GM21528 (cell line): ENCODE results near the gene MCM9.

Experiments used
- ATAC-seq: cut with Tn5 transposase; IDR thresholded peaks from one replicate; pipeline ENCODE4 v1.9.1; 2021; ENCODE audit warnings: mild to moderate bottlenecking, moderate library complexity; ENCODE audit not compliant: unreplicated experiment, low FRiP score

The MCM9 gene

GRCh38 chr6:118933855-118934460 lies 1.0 kb downstream of the MCM9 start:
- peak; percentile 1 for ATAC-seq

GRCh38 chr6:118932421-118932820 lies 2.5 kb downstream of the MCM9 start:
- no peak for ATAC-seq

GRCh38 chr6:118931436-118931835 lies 3.5 kb downstream of the MCM9 start:
- no peak for ATAC-seq

DNA sequence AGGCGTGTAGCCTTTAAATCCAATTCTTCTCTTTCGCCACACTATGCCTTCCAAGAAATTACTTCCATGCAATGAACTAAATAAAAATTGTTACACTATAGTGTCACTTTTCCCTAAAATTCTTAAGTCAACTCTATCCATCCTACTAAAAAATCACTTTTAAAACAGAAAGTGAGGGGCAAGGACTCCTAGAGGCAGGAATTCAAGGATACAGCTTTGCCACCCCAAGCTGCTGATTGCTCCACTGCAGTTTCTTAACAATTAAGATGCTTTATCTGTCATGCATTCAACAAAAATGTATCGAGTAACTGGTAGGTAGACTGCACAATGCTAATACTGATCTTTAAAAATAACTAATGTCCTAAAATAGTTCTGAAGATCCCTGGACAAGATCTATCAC lies 4.3 kb downstream of the MCM9 start:
- ATAC-seq = no peak

- ATAC-seq = no peak
These were observed 11.9 kb downstream of the MCM9 start for GRCh38 chr6:118923035-118923434.

GRCh38 chr6:118921084-118921483 lies 13.9 kb downstream of the MCM9 start:
- no peak for ATAC-seq

DNA sequence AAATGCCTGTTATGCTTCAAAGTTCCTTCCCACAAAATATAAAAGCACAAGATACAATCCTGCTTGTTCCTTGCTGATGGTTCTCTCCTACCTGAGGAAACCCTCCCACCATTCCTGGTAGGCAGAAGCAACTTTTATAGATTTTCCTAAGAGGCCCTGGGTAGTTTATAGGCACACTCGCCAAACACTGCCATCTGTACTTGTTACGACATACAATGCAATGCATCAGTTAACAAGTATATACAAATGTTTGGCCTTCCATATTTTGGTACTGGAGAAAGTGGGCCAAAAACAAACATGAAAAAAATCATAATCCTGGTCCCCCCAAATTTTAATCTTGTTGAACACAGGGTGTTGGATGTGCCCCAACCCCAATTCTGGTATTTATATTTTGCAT lies 16.6 kb downstream of the MCM9 start:
- ATAC-seq = no peak

GRCh38 chr6:118917546-118918328 lies 17.2 kb downstream of the MCM9 start:
- no peak for ATAC-seq

- no peak for ATAC-seq
These were observed 20.4 kb downstream of the MCM9 start for GRCh38 chr6:118914598-118914997.

DNA sequence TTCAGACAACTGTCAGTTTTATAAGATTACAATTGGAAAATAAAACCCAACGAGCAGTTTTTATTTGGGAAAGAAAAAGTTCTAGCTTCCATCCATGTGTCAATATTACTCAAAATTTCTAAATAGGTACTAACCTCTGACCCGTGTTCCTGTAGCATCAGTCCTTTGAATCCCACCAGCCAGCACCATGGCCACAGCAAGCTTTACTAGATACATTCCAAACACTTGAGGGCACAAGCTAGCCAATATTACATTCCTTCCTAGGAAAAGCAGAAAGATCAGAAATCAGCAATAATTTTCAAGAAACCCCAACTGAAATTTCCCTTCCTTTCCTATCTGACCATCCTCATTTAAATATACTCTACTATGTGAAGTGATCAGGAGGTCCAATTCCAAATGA lies 21.8 kb downstream of the MCM9 start:
- no peak for ATAC-seq

GRCh38 chr6:118912646-118913045 lies 22.3 kb downstream of the MCM9 start:
- ATAC-seq = no peak

DNA sequence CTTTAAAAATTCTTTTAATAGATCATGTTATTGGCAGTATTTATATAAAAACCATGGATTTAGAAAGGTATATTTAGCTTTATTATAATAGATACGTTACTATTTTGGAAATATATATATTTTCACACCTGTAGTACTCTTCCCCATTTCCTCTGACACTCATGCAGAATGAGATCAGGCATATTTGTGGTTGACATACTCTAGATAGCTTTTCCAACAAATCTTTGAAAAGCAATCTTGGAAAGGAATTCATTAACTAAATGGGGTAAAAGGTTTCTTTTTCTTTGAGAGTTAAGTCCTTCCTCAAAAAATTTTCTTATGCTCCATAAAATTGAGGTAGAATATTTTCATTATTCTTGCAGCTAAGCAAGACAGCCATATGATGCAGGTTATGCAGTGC lies 26.5 kb downstream of the MCM9 start:
- no peak for ATAC-seq

DNA sequence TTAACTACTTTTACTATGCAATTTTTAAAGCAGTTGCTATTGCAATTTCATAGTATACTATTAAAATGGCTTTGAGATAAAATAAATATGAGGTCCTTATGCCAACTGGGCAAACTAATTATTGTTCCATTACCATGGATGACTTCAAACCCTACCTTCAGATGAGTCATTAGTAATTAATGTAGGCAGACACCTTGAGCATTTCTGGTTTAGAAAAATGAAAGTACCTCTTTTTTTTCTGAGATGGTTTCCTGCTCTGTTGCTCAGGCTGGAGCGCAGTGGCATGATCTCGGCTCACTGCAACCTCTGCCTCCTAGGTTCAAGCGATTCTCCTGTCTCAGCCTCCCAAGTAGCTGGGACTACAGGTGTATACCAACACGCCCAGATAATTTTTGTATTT lies 29.1 kb downstream of the MCM9 start:
- ATAC-seq = no peak

- ATAC-seq = no peak
These were observed 29.9 kb downstream of the MCM9 start for GRCh38 chr6:118905084-118905483.

DNA sequence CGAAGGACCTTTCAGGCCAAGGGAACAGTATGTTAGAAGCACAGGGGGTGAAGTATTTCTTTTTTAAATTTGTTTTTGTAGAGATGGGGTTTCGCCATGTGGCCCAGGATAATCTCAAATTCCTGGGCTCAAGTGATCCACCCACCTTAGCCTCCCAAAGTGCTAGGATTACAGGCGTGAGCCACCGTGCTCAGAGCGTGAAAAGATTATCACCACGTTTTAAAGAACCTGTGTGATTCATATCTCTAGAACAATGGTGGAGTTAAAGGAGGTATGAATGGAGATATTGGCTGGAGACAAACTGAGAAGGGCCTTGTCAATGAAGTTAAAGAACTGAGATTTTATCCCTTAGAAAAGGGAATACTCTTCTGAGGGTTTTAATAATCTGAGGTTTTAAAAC lies 31.3 kb downstream of the MCM9 start:
- ATAC-seq = no peak

DNA sequence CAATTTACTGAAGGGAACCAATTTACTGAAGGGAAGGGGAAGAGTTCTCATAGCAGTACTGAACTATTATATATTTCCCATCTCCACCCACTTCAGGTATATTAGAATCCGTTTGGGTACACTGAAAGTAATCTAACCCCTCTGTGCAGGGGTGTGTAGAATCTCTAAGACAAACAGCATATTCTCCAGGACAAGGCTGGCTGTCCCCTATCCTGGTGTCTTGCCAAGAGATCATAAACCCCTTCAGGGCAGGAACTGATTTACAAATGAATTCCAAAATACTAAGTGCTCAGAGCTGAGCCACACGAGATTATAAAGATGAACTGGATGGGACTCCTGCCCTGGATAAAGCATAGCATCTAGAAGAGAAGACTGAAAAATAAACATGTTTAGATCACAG lies 31.8 kb downstream of the MCM9 start:
- ATAC-seq = no peak

GRCh38 chr6:118902726-118903125 lies 32.2 kb downstream of the MCM9 start:
- no peak for ATAC-seq

- ATAC-seq = no peak
These were observed 35.0 kb downstream of the MCM9 start for GRCh38 chr6:118899948-118900347.

GRCh38 chr6:118897386-118897785 lies 37.6 kb downstream of the MCM9 start:
- ATAC-seq = no peak

- ATAC-seq = no peak
These were observed 38.4 kb downstream of the MCM9 start for GRCh38 chr6:118896339-118897136.

GRCh38 chr6:118895859-118896258 lies 39.1 kb downstream of the MCM9 start:
- ATAC-seq = no peak

DNA sequence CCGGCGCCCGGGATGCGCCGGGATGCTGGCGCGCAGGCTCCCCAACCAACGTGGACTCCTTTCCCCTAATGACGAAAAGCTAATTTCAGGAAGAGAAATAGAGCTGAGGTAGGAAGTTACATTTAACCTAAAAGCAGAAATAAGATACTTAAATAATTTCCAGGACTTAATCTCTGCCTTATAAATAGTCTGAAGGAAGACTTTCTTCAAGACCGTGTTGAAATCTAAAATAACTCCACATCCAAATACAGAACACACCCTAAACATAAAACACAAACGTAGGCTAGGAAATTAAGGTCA lies 39.7 kb downstream of the MCM9 start:
- no peak for ATAC-seq
